IPS DF 4.7 (cell line): Measurements from ENCODE around the gene C5orf47.

Experiments
- DNase-seq: peaks from one replicate; pipeline ENCODE4 v3.0.0-alpha.2; 2013; ENCODE audit warnings: low spot score; ENCODE audit errors: extremely low read depth

Gene C5orf47

GRCh38 chr5:174044466-174045254 lies 55.7 kb downstream of the C5orf47 start:
- no peak for DNase-seq

DNA sequence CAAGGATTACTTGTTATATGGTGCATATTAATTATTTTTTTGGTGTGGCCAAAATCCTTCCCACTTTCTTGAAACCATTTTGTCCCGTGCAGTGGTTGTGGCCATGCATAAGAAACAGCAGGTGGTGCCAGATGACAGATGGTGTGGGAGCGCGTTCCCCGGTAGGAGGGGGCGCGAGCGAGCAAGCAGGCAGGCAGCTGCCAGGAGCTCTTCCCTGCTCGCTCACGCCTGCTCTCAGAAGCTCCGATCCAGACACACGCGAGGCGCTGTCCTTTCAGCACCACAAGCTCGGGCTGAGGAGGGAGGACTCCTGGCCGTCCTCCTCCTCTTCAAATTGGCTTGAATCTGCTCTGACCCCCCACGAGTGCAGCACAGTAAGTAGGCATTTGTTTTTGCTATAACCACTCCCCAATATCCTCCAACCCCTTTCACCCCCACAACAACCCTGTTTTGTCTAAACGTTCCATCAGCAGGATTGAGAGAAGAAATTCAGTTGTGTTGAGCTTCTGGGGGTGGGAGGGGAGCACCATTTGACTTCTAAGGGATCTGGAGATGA lies 56.6 kb downstream of the C5orf47 start, which contains the start of gene NSG2:
Gene NSG2, plus strand, starts transcription at position 237 of the 556 bp plus-strand sequence. CDS start 1,050 bp downstream, outside the sequence.
- DNase-seq = peak; percentile 80

GRCh38 chr5:174046558-174046957 lies 57.6 kb downstream of the C5orf47 start:
- DNase-seq = no peak

DNA sequence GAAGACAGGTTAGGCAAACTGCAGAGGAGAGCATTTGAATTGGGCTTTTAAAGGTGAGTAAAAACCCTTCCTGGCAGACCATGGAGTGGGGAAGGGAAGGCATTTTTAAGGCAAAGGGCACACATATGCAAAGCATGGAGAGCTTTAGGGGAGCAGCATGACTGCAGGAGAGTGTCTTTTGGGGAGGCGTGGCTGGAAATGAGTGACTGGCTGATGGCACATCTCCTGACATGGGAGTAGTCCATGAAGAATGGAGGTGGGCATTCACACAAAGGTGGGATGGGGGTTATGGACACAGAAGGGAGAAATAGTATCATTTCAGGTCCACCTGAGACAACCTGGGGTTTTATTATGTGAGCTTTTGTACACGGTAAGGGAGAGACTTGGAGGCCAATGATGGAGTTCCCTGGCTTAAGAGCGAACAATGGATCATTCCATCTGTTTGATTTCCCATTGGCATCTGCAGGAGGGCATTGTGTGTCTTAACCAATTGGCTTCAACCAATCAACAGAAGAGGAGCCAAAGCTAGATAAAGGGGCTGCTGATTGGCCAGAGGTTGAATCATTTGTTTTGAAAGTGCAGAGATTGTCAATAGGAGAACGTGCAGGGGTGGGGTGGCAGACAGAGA lies 58.6 kb downstream of the C5orf47 start:
- no peak for DNase-seq

- no peak for DNase-seq
Measured at GRCh38 chr5:174052636-174053035, 63.7 kb downstream of the C5orf47 start.

DNA sequence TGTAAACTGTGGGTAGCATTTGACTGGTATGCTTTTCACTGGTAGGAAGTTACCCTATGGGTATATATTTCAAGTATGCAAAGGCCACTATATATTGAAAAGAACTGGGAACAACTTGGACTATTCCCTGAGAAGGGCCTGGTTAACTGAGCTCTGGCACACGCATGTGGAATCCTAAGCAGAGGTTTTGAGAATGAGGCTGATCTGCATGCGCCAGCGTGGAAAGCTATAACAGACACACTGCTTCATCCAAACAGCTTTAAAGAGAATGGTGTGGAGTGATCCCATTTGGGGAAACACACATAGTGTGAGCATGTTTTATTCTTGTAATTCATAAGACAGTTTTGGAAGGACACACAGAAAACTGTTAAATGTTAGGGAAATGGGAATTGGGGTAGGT lies 64.9 kb downstream of the C5orf47 start:
- no peak for DNase-seq
